Neural progenitor cell (in vitro differentiated cells): ENCODE measurements around the gene SMYD3.

Source experiments
- EZH2 ChIP-seq: fragments of 200-600 bp; sonication (generic); IDR thresholded peaks from 2 replicates; pipeline ENCODE4 v1.6.1; 2017; ENCODE audit warnings: antibody characterized with exemption, mild to moderate bottlenecking, moderate library complexity
- TF ChIP-seq, protein P1 (sequence below): fragments of 200-600 bp; sonication (generic); IDR thresholded peaks from 2 replicates; pipeline ENCODE4 v1.5.1; 2017; ENCODE audit warnings: antibody characterized with exemption, mild to moderate bottlenecking

DNA sequence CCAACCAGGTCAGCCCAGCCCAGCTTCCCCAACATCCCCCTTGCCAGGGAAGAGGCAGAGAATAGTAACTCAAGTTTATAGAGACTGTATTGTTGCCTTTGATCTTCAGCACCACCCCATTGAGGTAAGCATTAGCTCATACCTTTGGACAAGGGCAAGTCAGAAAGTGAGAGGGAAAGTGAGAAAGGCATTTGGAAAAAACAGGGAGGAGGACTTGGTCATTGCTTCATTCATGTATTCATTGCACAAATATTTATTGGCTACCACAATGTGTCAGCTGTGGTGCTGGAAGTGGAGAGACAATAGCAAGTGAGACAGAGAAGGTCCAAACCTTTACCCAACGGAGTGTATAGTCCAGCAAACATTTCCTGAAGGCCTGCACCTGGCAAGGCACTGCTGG lies 791.1 kb downstream of the SMYD3 start:
- TF ChIP-seq EZH2, result no peak
- TF ChIP-seq, protein P1, sequence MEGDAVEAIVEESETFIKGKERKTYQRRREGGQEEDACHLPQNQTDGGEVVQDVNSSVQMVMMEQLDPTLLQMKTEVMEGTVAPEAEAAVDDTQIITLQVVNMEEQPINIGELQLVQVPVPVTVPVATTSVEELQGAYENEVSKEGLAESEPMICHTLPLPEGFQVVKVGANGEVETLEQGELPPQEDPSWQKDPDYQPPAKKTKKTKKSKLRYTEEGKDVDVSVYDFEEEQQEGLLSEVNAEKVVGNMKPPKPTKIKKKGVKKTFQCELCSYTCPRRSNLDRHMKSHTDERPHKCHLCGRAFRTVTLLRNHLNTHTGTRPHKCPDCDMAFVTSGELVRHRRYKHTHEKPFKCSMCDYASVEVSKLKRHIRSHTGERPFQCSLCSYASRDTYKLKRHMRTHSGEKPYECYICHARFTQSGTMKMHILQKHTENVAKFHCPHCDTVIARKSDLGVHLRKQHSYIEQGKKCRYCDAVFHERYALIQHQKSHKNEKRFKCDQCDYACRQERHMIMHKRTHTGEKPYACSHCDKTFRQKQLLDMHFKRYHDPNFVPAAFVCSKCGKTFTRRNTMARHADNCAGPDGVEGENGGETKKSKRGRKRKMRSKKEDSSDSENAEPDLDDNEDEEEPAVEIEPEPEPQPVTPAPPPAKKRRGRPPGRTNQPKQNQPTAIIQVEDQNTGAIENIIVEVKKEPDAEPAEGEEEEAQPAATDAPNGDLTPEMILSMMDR, result no peak
